ENCODE measurements around the gene P2RY6. TPM values are rescaled to one million over a fixed set of nuclear protein-coding genes. Genes with fewer than 3 reads are reported as not detected.

P2RY6 gene
- total RNA-seq, 1 donor from 2014 or later: not detected

DNA sequence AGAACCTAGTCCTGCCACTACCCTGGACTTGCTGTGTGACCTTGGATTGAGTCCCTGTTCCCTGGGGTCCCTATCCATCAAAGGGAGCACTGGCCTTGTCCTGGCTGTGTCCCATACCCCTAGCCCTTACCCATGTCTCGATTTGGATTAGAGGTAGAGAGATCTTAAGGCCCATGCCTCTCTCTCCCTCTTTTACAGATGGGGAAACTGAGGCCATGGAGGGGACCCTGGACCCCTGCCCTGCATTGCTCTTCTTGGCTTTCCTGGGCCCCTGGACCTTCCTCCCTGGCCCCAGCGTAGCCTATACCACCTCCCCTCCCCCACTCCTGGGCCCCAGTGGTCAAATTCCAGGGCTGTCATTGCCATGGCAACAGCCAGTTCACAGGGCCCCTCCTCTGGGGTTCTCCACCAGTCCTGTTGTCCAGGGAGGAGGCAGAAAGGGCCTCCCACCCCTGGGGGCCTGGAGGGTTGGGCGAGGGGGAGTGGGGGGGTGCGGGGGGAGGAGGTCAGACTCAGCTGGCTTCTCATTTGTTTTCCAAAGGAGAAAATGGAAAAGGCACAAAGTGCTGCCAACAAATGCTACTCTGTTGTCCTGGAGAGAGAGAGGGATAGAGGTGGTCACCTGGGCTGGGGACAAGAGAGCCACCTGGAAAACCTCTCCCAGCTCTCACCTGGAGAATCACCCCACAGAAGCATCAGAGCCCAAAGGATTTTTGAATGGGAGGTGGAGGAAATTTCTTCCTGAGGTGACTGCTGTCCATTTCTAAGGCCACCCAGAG lies 59.2 kb downstream of the P2RY6 start:
- intact Hi-C loops (cut with micrococcal nuclease): no loop called here

DNA sequence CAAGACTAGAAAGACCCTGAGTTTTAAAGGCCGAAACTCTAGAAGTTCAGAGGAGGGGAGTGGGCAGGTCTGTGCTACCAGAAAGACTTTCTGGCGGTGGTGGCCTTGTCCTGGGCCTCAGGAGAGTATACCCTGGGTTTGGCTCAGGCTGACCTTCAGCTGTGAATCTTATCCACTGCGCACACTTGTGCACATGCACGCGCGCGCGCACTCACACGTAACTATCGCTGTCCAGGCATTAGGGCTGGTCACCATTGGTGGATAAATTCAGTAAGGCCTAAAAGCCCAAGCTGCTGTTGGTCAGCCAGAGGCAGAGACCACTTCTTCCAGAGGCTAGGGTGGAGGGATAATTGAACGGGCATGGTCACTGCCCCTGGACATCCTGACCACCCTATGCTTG lies 61.0 kb downstream of the P2RY6 start:
- intact Hi-C loops (cut with micrococcal nuclease): no loop called here

DNA sequence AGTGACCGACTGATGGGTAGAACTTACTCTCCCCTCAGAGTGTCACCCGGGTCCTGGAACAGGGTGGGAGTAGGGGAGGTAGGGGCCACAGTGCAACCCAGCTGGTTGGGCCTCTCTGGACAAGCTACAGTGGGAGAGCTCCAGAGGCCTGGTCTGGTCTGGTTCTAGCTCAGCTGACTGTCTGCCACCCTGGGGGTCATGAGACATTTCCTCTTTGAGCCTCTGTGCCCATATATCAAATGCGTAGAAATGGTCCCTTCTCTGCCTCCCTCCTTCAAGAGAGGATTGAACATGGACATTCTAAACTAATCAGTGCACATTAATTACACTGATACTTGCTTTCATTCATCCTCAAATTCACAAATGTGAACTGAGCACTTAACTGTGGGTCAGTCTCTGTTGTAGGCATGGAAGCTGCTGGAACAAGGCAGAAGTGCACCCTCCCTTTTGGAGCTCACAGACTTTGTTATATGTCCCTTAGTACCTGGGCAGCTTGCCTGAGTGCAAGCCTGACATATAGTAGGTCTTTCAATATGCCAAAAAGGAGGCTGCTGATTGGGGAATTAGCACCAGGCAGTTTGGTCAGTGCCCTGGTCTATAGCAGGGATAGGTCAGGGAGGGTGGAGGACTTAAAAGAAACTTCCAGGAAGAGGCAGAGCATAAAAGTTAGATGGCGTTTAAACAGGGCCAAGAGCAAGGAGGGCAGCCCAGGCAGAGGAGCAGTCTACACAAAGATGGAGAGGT lies 61.7 kb downstream of the P2RY6 start:
- intact Hi-C loops (cut with micrococcal nuclease): no loop called here

DNA sequence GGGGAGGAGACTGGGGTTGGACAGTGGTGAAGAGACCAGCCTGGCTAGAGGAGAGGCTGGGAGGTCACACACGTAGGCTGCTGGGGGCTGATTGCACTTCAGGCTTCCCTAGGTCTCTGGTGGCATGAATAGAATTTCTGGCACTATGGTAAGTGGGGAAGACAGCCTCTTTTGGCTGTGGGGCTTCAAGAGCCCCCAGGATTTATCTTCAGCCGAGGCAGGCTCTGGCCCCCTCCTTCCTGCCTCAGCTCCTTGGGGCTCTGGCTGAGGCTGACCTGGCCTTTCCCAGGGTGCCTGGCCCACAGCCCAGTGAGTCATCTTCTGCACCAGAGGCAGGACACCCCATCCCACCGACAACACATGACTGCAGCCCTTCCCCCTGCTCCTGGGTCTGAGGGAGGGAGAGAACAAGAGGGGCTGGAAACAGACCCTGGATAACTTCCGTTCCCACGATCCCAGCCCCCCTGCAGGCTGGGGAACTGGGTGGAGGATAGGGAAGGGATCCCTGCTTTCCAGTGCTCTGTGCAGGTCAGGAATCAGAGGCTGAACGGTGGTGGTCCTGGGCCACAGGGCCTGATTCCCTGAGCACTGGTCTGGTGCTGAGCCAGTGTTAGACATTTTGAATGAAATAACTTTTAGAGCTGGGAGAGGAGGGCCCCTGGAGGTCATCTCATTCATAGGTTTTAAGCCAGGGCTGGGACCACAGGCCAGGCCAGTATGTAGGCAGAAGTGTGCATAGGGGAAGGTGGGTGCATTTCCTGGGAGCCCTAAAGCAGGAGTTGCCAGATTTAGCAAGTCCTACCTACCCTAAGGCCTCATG lies 62.5 kb downstream of the P2RY6 start:
- intact Hi-C loops (cut with micrococcal nuclease): loop anchor here (1.0 to 5.0 kb wide), 4 partner anchors 27 to 116 kb away; partner anchors contain the start of gene P2RY2

DNA sequence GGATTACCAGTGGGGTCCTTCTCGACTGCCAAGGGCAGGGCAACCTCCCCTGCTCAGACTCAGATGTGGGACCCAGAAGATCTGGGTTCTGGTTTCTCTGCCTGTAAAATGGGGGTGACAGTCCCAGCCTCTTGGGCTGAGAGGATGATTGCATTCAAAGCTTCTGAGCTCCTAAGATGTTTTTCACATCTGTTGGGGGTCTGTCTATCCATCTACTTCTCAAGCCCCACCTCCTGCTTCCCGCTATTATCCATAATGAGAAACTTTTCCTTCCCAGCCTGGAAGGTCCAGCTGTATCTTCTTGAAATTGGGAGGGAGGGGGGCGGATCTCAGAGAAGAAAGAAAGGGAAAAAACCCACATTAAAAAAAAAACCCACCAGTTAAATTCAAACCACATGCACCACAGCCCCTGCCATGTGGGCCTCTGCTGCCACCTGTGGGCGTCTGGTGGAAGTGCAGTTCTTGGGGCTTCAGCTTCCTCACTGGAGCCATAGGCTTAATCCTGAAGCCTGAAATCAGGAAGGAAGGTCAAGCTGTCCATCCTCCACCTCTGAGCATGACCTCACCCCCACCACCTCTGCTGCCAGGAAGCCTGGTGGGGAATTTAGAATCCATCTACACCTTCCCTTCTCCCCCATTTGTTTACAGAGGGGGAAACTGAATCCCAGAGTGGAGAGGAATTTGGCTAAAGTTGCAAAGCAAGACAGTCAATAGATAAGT lies 63.2 kb downstream of the P2RY6 start:
- intact Hi-C loops (cut with micrococcal nuclease): loop anchor here (1.0 to 5.0 kb wide), 4 partner anchors 28 to 117 kb away; partner anchors contain the start of gene P2RY2

DNA sequence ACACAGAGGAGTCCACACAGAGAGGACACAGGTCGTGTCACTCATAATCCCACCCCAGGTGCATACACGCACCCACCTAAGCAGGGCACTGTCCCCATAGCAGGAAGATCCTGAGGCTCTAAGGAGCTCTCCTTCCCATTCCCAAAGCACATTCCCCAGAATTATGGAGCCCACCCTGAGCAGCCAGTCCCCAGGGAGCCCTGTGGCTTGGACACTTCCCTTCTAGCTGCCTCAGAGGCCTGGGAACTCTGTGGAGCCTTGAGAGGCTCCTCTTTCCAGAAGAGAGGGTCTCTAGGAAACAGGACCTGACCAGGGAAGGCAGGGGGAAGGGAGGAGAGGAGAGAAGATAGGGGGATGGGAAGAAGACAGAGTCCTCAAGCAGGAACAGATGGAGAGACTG lies 65.7 kb downstream of the P2RY6 start:
- intact Hi-C loops (cut with micrococcal nuclease): loop anchor here (5.0 kb wide), 1 partner anchor 86 kb away; no protein-coding TSS in a partner anchor

DNA sequence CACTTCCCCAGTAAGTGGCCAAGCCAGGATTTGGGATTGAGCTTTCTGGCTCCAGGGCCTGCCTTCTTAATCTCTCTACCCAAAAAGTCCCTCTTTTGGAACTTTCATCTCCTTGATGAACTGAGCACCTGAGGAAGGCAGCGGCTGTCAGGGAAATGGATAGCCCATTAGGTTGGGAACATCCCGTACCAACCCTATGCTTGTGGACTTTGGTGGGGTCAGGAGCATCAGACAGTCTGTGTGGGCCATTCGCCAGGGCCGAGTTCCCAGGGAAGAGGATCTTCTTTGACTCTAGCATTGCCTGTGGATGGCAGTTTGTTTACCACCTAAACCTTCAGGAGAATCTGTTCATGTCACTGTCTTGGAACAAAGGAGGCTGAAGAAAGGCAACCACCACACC lies 66.1 kb downstream of the P2RY6 start:
- intact Hi-C loops (cut with micrococcal nuclease): loop anchor here (5.0 kb wide), 1 partner anchor 86 kb away; no protein-coding TSS in a partner anchor

DNA sequence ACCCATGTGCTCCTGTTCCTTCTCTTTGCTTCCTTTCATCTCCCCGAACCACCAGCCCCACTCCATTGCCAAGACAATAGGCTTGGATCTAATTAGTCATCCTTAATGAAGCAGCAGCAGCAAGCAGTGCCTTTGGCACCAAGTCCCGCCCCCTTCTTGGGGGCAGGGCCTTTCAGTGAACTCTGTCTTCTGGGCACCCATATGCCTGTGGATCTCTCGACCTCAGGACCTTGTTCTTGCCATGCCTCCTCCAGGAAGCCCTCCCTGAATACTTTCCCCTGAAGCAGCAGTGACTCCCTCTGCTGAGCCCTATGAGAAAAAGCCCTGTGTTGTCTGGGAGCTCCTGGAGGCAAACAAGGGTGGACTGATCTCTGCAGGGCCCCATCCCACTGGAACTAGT lies 68.0 kb downstream of the P2RY6 start:
- intact Hi-C loops (cut with micrococcal nuclease): no loop called here

DNA sequence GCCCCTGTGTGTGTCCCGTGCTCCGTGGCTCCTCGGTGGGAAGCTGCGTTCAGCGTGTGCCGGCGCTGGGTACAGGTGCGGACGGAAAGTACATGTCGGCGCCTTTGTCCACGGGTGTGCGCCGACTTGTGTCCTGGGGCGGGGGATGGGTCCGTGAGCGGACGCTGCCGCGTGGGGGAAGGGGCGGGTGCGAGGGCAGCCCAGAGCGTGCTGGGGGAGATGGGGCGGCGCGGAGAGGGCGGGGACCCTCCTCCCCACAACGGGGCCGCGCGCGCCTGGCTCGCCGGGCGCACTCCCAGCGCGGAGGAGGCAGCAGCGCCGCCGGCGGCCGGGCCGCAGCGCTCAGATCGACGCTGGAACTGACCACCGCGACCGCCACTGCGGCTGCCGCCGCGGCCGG lies 70.5 kb downstream of the P2RY6 start:
- intact Hi-C loops (cut with micrococcal nuclease): no loop called here

DNA sequence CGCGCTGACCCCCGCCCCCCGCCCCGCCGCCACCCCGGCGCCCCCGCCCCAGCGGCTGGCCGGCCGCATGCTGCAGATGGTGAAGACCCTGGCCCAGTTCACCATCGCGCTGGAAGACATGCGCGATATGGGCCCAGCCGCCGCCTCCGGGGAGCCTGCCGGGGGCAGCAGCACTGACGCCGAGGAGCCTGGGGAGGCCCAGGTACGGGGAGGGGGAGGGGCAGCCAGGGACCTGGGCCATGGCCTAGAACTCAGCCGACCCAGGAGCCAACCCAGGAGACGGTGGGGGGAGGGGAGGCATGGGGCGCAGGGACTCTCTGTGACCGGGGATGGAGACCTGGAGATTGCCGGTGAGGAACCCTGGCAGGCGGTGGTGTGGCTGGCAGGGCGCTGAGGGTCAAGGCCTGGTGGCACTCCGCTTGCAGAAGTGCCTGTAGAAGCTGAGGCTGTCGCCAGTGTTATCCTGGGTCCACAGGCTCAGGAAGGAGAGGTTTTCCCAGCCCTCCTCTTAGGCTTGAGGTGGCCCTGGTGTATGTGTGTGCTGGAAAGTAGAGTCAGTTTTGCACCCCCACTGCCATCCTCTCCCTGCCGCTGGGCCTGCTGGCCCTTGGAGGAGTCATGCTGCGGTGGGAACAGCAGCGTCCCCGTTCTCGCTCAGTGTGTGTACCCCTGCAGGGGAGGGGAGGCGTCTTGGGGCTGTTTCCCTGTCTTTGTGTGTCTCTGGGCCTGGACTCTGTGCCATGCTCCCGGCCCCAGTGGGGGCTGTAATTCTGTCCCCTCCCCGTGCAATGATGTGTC lies 71.1 kb downstream of the P2RY6 start:
- intact Hi-C loops (cut with micrococcal nuclease): no loop called here

DNA sequence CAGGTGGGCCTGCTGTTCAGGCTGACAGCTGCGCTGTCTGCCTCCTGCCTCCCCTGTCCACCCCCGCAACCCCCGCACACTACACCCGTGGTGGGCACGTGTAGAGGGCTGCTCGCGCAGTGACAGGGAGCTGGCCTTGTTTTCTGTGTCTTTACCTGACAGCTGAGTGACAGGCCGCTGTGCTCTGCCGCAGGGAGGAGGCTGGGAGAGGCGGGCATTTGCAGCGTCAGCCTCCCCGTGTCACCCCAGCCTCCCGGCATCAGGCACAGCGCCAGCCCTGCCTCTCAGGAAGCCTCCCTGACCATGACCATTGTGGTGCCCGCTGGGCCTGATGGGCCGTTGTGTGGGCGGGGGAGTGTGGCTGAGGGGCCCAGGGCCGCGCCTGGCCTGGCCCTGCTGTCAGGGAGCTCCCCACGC lies 72.1 kb downstream of the P2RY6 start:
- intact Hi-C loops (cut with micrococcal nuclease): no loop called here

DNA sequence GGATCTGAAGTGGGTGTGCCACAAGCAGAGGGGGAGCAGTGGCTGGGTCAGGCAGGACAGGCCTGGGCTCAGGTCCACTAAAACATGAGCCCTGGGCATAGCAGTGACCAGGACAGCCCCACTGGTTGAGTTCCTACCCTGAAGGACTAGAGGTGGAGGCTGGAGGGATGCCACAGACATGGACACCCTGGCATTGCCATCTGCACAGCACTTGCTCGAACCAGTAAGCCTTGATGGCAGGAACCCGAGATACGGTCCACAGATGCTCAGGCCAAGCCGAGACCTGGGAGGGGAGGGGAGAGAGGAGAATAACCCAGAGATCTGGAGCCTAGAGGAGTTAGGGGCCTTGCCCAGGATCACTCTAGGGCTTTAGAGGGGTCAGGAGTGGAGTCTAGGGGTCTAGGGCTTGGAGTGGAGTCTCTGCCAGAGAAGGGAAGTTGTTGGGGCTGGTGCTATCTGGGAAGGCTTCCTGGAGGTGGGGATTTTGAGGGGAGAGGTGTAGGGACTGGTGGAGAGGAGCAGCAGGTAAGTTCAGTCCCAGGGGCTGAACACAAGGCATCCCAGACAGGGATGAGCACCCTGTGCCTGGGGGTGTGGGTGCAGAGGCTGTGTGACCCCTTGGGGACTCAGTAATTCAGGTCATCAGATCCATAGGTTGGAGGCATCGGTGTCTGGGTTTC lies 73.5 kb downstream of the P2RY6 start:
- intact Hi-C loops (cut with micrococcal nuclease): no loop called here

DNA sequence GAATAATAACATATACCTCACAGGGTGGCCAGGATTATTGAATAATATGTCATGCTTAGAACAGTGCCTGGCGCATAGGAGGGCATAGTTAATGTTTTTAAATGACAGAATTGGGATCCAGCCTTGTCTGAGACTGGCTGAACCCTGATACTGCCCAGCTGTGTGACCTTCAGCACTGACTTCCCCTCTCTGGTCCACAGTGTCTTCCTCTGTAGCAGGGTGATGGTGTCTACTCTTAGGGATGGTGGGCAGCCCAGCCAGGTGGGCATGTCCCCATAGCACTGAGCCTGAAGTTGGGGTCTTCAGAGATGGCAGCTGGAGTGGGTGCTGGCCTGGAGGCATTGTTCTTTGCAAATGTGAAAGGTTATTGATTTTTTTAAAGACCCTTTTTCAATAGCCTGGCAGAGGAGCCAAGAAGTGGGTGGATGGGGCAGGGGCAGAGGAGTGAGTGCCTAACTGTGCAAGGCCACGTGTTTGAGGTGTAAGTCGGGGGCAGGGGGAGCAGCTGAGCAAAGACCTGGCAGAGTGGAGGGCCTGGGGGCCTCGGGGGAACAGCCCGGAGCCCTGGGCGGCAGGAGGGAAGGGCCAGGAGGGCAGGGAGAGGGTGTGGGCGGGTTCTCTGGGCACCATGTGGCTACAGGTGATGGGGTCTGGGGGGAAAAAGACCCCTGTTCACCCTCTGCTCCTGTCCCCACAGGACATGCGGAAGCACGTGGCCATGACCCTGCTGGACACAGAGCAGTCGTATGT lies 74.2 kb downstream of the P2RY6 start:
- intact Hi-C loops (cut with micrococcal nuclease): no loop called here

DNA sequence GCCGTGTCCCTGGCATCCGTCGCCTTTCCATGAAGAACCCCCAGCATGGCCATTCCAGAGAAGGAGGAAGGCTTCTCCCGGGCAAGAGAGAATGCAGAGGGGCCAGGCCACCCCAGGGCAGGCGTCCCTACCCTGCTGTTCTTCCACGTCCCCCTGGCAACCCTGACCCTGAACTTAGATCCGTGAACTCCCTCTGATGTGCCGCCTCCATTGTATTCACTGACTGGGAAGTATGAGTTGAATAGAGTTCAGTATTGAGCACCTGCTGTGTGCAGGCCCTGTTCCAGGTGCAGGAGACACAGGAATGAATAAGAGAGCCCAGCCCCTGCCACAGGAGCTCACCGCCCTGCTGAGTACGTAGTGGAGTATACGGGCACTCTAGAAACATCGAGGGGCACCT lies 74.9 kb downstream of the P2RY6 start:
- intact Hi-C loops (cut with micrococcal nuclease): no loop called here

Other genes starting within 250 kb of the P2RY6 start
- 50.8 and 62.6 TPM in 2 replicates for gene FCHSD2, start 130.0 kb upstream of the P2RY6 start, total RNA-seq
- gene P2RY2, start 54.1 kb upstream of the P2RY6 start, total RNA-seq: not detected in 2 replicates
- gene ARHGEF17, start 35.9 kb downstream of the P2RY6 start, total RNA-seq: not detected in 2 replicates
- gene RELT, start 104.1 kb downstream of the P2RY6 start, total RNA-seq: 29.7 and 29.8 TPM in 2 replicates